GM12865 (cell line): ENCODE measurements around the gene SLC36A3.
"Not testable (repeated sequence)": the region's sequence is repeated elsewhere in the genome, so short reads cannot be mapped to it uniquely, and the experiment has no call there.

Experiments used
- DNase-seq: peaks from one replicate; pipeline ENCODE4 v3.0.0; 2010; ENCODE audit warnings: low read depth
- H3K4me3 ChIP-seq: 2 replicates; pipeline ENCODE4 v1.5.1; 2011; ENCODE audit warnings: mild to moderate bottlenecking, low read depth, low read length, control low read depth
- TF ChIP-seq, protein P1 (sequence below): IDR thresholded peaks from 2 replicates; pipeline ENCODE4 v1.5.1; 2011; ENCODE audit warnings: low read length, control low read depth, low read depth, inconsistent platforms; ENCODE audit not compliant: insufficient read depth; ENCODE audit errors: missing control alignments

Gene SLC36A3

DNA sequence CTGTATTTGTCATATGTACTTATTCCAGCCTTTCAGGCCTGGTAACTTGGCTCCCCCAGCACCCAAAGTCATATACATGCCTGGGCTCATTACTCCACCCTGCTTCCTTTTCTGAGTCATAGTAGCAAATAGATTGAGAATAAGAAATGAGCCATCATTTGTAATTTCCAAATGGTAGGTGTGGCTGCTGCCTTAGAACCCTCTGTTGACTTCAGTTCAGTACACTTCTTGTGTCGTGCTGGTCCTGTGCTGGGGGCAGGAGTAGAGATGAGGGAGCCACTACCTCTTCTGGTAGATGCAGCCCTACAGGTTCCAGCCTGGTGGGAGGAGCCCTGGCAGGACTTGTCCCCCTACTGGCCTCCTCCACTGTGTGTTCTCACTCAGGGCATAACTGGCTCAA lies 39.5 kb downstream of the SLC36A3 start:
- DNase-seq: no peak
- H3K4me3 ChIP-seq: no peak overlapping the region
- TF ChIP-seq, protein P1, sequence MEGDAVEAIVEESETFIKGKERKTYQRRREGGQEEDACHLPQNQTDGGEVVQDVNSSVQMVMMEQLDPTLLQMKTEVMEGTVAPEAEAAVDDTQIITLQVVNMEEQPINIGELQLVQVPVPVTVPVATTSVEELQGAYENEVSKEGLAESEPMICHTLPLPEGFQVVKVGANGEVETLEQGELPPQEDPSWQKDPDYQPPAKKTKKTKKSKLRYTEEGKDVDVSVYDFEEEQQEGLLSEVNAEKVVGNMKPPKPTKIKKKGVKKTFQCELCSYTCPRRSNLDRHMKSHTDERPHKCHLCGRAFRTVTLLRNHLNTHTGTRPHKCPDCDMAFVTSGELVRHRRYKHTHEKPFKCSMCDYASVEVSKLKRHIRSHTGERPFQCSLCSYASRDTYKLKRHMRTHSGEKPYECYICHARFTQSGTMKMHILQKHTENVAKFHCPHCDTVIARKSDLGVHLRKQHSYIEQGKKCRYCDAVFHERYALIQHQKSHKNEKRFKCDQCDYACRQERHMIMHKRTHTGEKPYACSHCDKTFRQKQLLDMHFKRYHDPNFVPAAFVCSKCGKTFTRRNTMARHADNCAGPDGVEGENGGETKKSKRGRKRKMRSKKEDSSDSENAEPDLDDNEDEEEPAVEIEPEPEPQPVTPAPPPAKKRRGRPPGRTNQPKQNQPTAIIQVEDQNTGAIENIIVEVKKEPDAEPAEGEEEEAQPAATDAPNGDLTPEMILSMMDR: no peak

DNA sequence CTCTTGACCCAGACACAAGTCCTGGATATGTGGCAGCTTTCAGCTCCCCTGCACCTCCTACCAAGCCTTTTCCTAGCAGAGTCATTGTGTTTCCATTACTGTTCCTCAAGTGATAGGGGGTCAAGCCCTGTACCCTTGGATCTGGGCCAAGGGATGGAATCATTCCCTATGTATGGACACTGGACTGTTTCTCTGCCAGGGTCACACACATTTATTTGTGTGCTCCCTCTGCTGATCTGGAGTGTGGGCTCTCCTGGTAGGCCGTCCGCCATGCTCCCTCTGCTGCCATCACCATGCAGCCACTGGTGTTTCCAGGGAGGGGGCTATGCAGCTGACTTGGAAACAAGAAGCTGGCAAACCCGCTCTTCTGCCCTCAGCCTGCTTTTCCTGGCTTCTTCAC lies 41.0 kb downstream of the SLC36A3 start:
- DNase-seq: no peak
- H3K4me3 ChIP-seq: no peak overlapping the region
- TF ChIP-seq, protein P1: no peak

DNA sequence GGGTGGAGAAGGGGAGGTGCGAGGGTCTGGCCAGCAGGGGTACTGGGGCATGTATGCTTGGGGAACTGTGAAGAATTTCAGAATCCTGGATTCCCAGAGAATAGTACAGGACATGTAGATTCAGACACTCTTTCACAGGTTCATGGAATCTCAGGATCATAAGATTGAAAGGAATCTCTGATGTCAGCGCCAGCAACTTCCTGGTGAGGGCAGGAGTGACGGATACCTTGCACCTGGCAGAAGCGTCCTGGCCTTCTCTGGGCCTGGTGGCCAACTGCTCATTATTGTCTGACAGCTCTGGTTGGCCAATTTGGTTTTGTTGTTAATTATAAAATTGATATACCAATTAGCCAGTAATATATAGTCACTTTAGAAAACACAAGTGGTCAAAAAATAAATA lies 43.6 kb downstream of the SLC36A3 start:
- TF ChIP-seq, protein P1: no peak
- no peak overlapping the region for H3K4me3 ChIP-seq
- DNase-seq: no peak

- no peak overlapping the region for H3K4me3 ChIP-seq
Observed at GRCh38 chr5:151258816-151259215, 44.8 kb downstream of the SLC36A3 start.

GRCh38 chr5:151258201-151258611 lies 45.4 kb downstream of the SLC36A3 start:
- no peak for DNase-seq

More at GRCh38 chr5:151258816-151259215, 44.8 kb downstream of the SLC36A3 start:
- DNase-seq: no peak
- TF ChIP-seq, protein P1: no peak

DNA sequence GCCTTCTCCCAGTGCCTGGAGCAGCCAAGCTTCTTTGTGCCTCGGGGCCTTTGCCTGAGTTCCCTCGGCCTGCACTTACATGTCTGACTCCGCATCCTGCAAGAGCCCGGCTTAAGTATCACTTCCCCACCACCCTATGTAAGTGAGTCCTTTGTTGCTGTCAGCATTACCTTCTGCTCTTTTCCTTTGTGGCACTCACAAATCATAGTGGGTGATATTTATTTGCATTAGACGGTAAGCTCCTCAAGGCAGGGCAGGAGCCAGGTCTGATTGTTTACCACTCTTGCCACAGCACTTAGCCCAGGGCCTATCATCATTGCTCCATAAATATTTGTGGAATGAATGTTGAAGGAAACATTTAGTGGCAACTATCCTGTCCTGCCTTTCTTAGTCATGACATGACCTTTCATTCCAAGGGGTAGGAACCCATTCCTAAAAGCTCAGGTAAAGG lies 45.8 kb downstream of the SLC36A3 start:
- H3K4me3 ChIP-seq: peak overlapping the region; percentile 29
- DNase-seq: peak; percentile 81
- TF ChIP-seq, protein P1: no peak

More at GRCh38 chr5:151258201-151258611, 45.4 kb downstream of the SLC36A3 start:
- TF ChIP-seq, protein P1: no peak
- no peak overlapping the region for H3K4me3 ChIP-seq

- TF ChIP-seq, protein P1: no peak
- H3K4me3 ChIP-seq: peak overlapping the region; percentile 76
- DNase-seq: peak; percentile 85
Observed at GRCh38 chr5:151255621-151256286, 47.8 kb downstream of the SLC36A3 start.

DNA sequence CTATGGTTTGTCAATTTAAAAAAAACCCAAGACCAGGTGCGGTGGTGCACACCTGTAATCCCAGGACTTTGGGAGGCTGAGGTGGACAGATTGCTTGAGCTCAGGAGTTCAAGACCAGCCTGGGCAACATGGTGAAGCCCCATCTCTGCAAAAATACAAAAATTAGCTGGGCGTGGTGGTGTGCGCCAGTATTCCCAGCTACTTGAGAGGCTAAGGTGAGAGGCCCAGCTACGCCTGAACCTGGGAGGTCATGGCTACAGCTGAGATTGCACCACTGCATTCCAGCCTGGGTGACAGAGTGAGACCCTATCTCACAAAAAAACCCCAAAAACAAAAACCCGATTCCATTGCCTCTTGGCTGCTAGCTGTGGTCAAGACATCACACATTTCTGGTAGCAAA lies 48.6 kb downstream of the SLC36A3 start:
- not testable (repeated sequence) for DNase-seq
- H3K4me3 ChIP-seq: peak overlapping the region; percentile 76
